HG03095 (cell line): ENCODE measurements around the gene FAM83C.
"Not testable (repeated sequence)": the region's sequence is repeated elsewhere in the genome, so short reads cannot be mapped to it uniquely, and the experiment has no call there.

Experiments used
- ATAC-seq: cut with Tn5 transposase; IDR thresholded peaks from one replicate; pipeline ENCODE4 v1.9.1; 2021; ENCODE audit warnings: moderate library complexity; ENCODE audit not compliant: unreplicated experiment

The FAM83C gene

DNA sequence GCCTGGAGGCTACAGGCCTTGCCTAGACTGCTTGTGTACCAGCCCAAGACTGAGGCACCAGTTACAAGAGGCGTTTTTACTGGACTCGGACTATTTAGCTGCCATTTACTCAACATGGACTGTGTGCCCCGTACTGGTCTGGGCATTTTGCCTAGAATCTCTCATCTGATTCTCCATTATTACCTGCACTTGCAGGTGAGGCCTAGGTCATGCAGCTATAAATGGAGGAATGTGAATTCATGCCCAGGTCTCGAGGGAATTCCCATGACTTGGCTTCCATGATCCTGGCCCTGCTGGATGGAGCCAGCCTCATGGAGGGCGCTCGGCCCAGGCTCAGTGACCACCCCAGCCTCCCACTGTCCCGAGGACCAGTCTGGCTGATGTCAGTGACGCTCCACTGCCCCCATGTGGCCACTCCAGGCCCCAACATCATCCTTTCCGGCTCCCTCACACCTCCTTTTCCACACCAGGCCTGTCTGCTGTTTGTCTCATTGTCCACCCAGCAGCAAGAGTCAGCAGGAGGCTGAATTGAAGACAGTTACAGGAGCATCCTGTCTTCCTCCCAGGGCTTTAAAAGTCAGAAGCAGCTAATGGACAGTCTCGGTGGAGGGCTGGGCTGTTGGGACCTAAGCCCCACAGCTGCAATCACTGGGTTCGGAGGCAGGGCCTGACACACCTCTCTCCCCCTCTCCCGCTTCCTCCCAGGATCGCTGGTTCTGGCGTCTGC is 23.0 kb downstream of the FAM83C start:
- ATAC-seq = no peak

DNA sequence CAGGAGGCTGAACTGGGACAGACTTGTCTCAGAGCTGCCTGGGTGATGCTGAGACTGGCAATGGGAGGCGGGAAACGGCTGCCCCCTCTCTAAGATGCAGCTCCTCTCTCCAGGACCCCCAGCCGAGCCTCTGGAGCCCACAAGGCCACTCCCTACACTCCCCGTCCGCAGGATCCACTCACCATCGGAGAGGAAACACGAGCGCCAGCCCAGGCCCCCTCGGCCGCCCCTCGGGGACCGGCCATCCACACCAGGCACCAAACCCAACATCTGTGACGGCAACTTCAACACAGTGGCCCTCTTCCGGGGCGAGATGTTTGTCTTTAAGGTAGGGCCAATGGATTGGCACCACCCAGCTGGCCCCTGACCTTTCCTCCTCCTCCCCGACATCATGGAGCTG is 25.1 kb downstream of the FAM83C start:
- no peak for ATAC-seq

DNA sequence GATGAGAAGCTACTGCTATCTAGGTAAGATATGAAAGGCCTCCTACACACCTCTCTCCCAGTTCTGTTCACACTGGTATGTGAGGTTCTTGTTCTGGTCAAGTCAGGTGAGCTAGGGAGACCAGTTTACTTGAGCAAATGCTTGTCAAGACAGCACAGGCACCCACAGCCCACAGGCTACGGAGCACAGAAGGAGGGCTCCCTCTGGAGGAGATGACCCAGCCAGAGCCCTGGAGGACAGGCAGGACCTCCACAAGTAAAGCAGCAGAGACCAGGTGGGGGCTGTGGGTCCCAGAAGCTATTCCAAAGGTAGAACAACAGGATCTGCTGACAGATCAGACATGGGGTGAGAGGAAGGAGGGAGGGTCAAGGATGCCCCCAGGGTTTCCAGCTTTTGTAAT is 27.5 kb downstream of the FAM83C start:
- no peak for ATAC-seq

DNA sequence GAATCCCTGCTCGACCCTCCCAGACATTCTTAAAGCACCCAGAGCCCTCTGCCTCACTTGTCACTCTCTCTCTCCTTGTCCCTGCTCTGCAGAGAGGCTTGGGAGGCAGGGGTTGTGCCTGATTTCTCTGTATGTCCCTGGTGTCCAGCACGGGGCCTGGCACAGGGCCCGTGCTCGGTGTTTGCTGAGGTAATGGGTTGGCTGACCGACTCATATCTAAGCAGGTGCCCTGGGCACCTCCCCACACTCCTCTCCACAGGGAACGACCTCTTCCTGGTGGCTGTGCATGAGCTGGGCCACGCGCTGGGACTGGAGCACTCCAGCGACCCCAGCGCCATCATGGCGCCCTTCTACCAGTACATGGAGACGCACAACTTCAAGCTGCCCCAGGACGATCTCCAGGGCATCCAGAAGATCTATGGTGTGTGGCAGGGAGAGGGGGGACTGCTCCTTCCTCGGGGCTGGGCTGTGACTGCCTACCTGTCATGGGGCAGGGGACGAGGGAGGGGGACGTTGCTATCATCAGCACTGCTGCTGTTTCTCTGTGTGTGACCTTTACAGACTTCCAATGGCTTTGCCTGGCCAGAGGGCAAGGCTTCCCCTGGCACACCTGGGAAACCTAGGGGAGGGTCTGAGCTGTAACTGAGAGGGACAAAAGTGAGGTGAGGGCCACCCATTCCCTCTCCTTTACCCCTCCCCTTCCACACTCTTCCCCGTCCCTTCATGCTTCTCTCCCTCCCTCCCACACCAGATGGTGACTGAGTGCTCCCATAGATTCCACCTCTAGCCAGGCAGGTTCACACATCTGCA is 28.5 kb downstream of the FAM83C start:
- no peak for ATAC-seq

DNA sequence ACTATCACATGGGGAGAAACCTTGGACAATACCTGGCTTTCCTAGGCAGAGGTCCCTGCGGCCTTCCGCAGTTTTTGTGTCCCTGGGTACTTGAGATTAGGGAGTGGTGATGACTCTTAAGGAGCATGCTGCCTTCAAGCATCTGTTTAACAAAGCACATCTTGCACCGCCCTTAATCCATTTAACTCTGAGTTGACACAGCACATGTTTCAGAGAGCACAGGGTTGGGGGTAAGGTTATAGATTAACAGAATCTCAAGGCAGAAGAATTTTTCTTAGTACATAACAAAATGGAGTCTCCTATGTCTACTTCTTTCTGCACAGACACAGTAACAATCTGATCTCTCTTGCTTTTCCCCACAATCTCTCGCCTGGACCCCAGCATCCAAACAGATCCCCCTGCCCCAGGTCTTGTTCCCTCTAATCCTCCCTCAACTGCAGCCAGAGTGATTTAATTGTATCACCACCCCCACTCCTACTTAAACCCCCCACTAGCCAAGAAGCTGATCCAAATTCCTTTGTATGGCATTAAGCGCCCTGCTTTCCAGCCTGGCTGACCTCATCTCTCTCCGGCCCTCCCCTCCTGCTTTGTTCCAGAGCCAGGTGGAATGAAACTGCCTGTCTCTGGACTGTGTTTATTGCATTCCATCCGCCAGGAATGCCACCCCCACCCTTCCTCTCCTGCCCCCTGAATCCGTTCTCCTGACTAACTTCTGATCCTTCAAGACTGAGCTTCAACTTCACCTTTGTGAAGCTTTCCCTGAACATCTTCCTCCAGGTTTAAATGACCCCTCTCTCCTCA is 29.3 kb downstream of the FAM83C start:
- ATAC-seq = not testable (repeated sequence)

DNA sequence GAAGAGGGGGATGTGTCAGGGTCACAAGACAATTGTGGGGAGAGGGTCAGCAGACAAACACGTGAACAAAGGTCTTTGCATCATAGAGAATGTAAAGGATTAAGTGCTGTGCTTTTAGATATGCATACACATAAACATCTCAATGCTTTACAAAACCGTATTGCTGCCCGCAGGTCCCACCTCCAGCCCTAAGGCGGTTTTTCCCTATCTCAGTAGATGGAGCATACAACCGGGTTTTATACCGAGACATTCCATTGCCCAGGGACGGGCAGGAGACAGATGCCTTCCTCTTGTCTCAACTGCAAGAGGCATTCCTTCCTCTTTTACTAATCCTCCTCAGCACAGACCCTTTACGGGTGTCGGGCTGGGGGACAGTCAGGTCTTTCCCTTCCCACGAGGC is 29.9 kb downstream of the FAM83C start:
- ATAC-seq = not testable (repeated sequence)

DNA sequence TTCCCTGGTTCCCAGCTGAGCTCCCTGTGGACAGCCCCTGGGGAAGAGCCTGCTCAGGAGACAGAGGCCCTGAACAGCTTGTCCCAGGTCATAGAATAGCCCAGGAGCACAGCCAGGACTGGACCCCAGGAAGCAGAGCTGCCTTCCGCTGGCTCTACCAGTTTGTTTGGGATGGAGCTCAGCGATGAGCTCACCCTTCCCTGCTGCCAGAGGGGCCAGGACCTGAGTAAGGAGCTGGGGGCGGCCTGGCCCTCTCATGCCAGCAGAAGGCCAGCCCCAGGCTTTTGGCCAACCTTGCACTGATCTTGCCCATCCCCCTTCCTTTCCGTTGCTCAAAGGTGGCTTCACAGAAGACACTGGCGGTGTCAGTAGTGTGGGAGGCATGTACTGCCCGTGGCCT is 31.8 kb downstream of the FAM83C start:
- no peak for ATAC-seq

DNA sequence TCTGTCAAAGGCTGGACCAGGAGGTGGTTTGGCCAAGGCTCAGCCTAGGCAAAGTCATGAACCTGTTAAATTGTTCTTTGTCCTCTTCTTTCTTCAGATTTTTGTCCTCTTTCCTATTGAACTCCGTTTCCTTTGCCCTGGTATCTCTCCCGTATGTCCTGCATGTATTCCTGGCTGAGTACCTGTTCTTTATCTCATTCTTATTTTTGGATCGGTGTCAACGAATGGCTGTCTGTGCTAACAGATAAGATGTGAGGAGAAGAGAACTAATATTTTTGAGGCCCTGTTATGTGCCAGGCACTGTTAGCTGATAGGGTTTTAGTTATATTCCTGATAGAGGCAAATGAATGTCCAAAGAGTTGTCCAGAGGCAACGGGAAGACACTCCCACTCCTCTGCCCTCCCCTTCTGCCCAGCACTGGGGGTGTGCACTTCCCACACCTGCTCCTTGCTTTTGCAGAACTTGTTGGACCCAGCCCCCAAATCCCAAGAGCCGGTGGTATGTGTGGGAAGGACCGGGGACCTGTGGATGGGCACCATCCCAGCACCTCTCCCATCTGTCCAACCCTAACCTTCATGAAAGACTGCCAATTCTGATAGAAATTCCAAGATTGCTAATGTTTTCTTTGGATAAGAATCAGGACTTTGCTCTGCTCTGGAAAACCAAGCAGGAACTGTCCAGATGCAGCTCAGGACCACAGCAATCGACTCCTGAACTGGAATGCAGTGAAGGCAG is 34.9 kb downstream of the FAM83C start:
- ATAC-seq = no peak

DNA sequence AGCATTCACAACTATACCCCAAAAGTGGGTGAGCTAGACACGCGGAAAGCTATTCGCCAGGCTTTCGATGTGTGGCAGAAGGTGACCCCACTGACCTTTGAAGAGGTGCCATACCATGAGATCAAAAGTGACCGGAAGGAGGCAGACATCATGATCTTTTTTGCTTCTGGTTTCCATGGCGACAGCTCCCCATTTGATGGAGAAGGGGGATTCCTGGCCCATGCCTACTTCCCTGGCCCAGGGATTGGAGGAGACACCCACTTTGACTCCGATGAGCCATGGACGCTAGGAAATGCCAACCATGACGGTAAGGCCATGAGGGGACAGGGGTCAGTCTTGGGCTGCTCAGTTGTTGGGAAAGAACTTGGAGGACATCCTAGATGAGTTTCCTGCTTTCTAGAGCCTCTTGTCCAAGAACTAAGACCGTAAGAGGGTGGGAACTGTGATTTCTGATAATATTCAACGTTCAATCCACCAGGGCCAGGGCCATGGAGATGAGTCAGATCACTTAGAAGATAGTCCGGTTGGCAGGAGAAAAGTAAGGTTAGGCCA is 37.7 kb downstream of the FAM83C start:
- ATAC-seq = no peak

DNA sequence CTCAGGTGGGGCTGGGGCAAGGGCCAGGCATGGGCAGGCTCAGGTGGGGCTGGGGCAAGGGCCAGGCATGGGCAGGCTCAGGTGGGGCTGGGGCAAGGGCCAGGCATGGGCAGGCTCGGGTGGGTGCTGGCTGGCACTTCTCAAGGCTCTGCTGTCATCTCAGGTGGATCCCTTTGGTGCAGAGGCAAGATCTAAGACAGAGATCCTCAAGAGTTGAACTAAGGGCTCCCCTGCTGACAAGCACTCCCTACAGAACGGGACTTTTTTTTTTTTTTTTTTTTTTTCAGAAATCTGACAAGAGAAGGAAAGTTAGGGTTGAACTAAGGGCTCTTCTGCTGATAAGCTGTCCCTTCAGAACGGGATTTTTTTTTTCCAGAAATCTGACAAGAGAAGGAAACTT is 39.2 kb downstream of the FAM83C start:
- no peak for ATAC-seq

DNA sequence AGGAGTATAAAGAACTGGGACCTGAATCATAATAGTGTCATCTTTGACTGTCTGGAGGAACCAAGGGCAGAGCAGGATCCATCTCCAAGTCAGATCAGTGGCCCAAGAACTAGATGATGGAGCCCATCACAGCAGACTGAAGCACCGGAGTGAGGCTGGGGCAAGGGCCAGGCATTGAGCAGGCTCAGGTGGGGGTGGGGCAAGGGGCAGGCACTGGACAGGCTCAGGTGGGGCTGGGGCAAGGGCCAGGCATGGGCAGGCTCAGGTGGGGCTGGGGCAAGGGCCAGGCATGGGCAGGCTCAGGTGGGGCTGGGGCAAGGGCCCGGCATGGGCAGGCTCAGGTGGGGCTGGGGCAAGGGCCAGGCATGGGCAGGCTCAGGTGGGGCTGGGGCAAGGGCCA is 39.6 kb downstream of the FAM83C start:
- ATAC-seq = not testable (repeated sequence)

DNA sequence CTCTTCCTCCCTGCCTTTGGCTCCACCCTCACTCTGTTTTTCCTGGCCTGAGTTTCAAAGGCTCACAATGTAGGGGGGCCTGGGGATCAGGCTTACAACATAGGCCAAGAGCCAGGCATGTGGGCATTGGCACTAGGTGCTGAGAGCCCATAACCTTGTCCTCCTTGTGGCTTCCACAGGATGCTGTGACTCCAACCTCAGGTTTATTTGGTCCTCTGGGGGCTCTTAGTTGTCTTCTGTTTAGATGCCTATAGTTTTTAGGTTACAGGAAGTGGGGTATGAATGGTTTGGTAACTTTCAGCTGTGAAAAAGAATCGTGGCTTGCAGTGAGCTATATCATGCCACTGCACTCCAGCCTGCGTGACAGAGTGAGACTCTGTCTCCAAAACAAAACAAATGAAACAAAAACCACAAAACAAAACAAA is 40.2 kb downstream of the FAM83C start:
- no peak for ATAC-seq

DNA sequence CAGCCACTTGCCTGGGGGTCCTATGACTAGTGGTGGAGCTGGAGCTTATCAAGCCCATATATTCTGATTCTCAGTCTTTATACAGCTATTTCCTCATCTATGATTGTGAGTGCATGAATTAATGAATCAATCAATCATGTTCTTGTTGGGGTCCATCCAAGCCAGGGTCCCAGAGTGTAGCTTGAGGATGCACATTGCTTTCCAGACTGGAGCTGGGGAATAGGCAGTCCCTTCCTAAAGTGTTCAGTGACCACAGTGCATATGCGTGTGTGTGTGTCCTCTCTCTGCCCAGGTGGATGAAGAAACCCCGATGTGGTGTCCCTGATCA is 40.6 kb downstream of the FAM83C start:
- ATAC-seq = no peak

DNA sequence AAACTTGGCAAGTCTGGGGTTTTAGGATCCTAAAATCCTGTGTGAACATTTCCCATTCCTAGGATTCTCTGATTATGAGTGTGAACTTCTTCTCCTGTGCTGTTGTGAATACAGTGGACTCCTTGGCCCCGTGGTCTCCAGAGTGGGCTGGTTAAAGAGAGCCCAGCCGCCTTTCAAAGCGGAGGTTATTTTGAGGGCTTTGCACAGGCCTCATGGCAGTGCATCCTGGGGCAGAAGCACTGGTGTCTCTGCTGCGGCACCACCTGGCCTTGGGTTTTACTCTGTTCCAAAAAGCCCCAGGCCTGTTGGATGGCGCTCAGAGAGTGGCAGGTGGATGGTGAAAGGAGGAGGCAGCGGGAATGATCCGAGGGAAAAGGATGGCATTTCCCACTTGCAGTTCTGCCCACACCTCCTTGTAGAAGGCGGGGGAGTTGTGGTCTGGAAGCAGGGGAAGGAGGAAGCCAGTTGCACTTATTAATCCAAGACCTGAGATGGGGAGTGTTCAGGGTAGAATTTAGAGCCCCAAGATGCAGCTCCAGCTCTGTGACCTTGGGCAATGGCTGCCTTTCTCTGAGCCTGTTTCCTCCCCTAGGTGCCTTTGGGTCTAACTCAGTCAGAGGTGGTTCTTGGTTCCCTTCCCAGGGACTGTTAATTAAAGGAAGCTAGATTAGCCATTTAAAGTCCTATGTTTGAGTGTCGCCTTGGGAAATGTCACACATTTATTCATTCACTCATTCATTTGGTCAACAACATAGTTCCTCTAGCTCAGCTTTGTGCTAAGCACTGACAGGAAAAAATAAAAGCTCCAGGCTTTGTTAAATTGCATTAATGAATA is 43.4 kb downstream of the FAM83C start:
- ATAC-seq = no peak

DNA sequence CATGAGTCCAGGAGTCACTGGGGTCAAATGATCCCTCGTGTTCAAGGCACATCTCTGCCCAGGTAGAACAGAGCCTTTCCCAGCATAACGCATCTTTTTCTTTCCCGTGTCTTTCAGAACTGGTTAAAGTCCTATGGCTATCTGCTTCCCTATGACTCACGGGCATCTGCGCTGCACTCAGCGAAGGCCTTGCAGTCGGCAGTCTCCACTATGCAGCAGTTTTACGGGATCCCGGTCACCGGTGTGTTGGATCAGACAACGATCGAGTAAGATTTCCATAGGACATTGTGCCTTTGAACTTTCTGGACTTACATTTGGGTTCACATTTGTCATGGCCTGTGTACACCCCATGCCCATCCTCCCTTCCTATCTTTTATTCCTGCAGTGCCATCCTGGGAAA is 45.5 kb downstream of the FAM83C start:
- ATAC-seq = no peak

DNA sequence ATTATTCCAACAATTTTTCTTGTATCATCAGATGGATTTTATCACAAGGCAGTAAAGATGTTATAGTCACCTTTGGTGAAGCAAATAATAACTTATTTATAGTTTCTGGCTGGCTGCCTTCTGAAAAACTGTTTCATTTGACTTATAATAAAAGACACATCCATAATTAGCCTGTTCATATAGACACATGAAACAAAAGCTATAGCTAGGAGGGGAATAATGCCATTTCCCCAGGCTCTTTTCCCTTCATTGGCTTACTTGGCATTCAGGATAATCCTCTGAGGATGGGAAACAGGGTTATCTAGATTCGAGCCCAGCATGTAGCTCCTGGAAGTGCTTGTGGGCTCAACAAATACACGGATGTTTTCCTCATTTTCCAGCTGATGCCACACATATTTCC is 48.2 kb downstream of the FAM83C start:
- no peak for ATAC-seq

DNA sequence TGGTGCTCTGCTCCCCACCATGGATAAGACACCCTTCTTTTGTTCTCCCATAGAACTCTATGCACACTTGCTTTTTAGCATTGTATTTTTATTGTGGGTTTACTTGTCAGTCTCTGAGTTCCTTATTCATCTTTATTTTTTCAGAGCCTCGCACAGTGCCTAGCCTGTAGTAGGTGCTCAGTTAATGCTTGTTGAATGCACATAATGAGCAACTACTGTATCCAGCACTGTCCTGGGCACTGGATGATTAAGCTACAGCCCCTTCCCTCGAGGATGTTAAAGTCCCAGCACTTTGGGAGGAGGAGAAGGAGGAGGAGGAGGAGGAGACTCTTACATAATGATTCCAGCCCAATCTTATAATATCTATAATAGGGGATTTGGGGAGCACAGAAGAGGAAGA is 48.9 kb downstream of the FAM83C start:
- ATAC-seq = no peak

DNA sequence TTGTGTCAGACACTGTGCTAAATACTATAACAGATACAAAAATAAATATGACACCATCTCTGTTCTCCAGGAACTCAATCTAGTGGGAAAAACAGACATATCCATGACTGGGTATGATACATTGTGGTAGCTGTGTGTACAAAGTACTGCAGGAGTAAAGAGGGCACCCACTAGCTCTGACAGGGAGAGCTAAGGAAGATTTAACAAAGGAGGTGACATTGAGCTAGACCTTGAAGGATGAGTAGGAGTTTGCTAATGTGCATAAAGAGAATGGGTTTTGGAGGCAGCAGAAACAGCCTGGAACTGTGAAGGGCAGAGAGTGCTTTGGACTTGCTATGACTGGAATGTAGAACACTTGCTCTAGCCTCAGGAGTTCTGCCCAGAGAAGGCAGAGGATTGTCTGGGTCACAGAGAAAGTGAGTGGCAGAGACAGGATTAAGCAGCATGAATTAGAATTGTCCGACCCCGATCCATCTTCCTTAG is 51.4 kb downstream of the FAM83C start:
- ATAC-seq = no peak

DNA sequence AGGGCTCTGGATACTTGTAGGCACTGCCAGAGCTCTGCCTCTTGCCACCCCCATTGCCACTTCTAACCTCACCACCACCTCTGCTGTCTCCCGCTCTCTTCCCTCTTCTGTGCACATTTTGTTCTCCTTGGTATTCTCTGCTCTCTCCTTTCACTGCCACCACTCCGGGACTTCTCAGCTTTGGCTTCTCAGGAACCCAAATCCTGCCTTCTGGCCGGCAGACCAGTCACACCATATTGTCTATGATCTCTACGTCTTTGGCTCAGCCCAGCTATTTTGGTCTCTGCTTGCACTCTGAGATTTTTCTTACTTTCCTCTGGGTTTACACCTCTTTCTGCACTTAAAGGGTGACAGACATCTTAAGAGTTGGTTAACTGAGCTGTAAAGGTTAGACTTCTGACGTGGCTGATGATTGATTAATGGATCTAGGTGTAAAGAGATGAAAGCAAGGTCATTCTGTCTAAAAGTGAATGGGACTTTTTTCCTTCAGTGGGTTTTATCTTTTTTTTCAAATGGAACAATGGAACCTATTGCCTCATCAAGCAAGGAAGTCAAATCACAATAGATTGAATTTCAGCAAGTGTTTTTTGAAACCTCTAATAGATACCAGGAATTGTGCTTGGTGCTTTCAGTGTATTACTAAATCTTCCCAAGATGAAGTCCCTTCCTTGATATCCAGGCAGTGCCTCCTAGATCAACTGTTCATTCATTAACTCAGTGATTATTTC is 52.0 kb downstream of the FAM83C start:
- ATAC-seq = no peak
